Smooth muscle cell (in vitro differentiated cells): ENCODE data around the gene EIF4H. TPM values are rescaled to one million over a fixed set of nuclear protein-coding genes. Genes with fewer than 3 reads are reported as not detected.
"Not testable (repeated sequence)": the region's sequence is repeated elsewhere in the genome, so short reads cannot be mapped to it uniquely, and the experiment has no call there.

Experiments used
- DNase-seq: peaks from one replicate; lab custom pipeline; 2025; ENCODE audit not compliant: unreplicated experiment; lab: John Stamatoyannopoulos, UW
- H2AFZ ChIP-seq: fragments of 200-600 bp; sonication (generic); 2 replicates; pipeline ENCODE4 v1.6.0; 2016; ENCODE audit warnings: antibody characterized with exemption, low read depth, mild to moderate bottlenecking
- H3F3A ChIP-seq: fragments of 200-600 bp; sonication (generic); 2 replicates; pipeline ENCODE4 v1.6.0; 2017; ENCODE audit warnings: antibody characterized with exemption, low read depth
- H3K27ac ChIP-seq: fragments of 200-600 bp; sonication (generic); 2 replicates; pipeline ENCODE4 v1.5.1; 2016; ENCODE audit warnings: low read depth, mild to moderate bottlenecking
- H3K27me3 ChIP-seq: fragments of 200-600 bp; sonication (generic); 2 replicates; pipeline ENCODE4 v1.6.1; 2016; ENCODE audit warnings: low read depth, mild to moderate bottlenecking
- H3K36me3 ChIP-seq: fragments of 200-600 bp; sonication (generic); 2 replicates; pipeline ENCODE4 v1.5.1; 2016; ENCODE audit warnings: low read depth
- H3K4me1 ChIP-seq: fragments of 200-600 bp; sonication (generic); 2 replicates; pipeline ENCODE4 v1.5.1; 2016; ENCODE audit warnings: low read depth
- H3K4me2 ChIP-seq: fragments of 200-600 bp; sonication (generic); 2 replicates; pipeline ENCODE4 v1.6.0; 2016; ENCODE audit warnings: mild to moderate bottlenecking
- H3K4me3 ChIP-seq: fragments of 200-600 bp; sonication (generic); 2 replicates; pipeline ENCODE4 v1.5.1; 2016; ENCODE audit warnings: mild to moderate bottlenecking
- H3K79me2 ChIP-seq: fragments of 200-600 bp; sonication (generic); 2 replicates; pipeline ENCODE4 v1.6.0; 2016; ENCODE audit warnings: low read depth, mild to moderate bottlenecking
- H3K9ac ChIP-seq: fragments of 200-600 bp; sonication (generic); 2 replicates; pipeline ENCODE4 v1.6.0; 2016; ENCODE audit warnings: low read depth
- H3K9me3 ChIP-seq: fragments of 200-600 bp; sonication (generic); replicated peaks from 2 replicates; pipeline ENCODE4 v1.5.1; 2016; ENCODE audit warnings: low read depth
- H4K20me1 ChIP-seq: fragments of 200-600 bp; sonication (generic); 2 replicates; pipeline ENCODE4 v1.6.0; 2016; ENCODE audit warnings: low read depth
- CTCF ChIP-seq: fragments of 200-600 bp; sonication (generic); IDR thresholded peaks from 2 replicates; pipeline ENCODE4 v1.5.1; 2017; ENCODE audit warnings: borderline replicate concordance, mild to moderate bottlenecking, antibody characterized with exemption; ENCODE audit not compliant: insufficient read depth, poor library complexity, severe bottlenecking
- WGBS: methylation state at CpG from one replicate; pipeline ENCODE4 v1.1.7; 2016; ENCODE audit warnings: low lambda C conversion rate; 5-methylcytosine and 5-hydroxymethylcytosine counted together
- polyA plus RNA-seq: library from polyadenylated mRNA; unstranded; fragments of >200 nt; fragmentation: Nextera tagmentation; extraction: Ambion mirVana; gene quantifications from 2 replicates; pipeline ENCODE4 v1.2.1, GENCODE V29; 2016
- total RNA-seq: library from RNA; depleted of rRNA; stranded (reverse); fragments of >200 nt; gene quantifications from 2 replicates; pipeline ENCODE4 v1.2.3, GENCODE V29; 2014

EIF4H gene
- total and polyA plus RNA-seq, 2 experiments from 2014 or later: 168 to 222 TPM

- no peak overlapping the region for H3K27ac ChIP-seq
- no peaks in the 10 kb centered on the region for H3K27me3 ChIP-seq
- no peak for TF ChIP-seq CTCF
- H3K79me2 ChIP-seq: peaks cover 26% of the 10 kb centered on the region
- no peak overlapping the region for H3K4me2 ChIP-seq
- no peaks in the 10 kb centered on the region for H3K9me3 ChIP-seq
- H3K4me3 ChIP-seq: no peak overlapping the region
- WGBS: 98% methylated on average over 7 of the region's 7 CpGs
- H3K9ac ChIP-seq: no peak overlapping the region
- H3K36me3 ChIP-seq: peaks cover 26% of the 10 kb centered on the region
- no peak overlapping the region for H2AFZ ChIP-seq
- no peak for DNase-seq
- H3K4me1 ChIP-seq: no peaks in the 10 kb centered on the region
- H4K20me1 ChIP-seq: peaks cover 83% of the 10 kb centered on the region
- H3F3A ChIP-seq: peaks cover 16% of the 10 kb centered on the region
Measured at GRCh38 chr7:74193913-74194312, 19.8 kb downstream of the EIF4H start.

GRCh38 chr7:74194686-74195085, 20.5 kb downstream of the EIF4H start:
- H3K27ac ChIP-seq: no peak overlapping the region
- H3K9me3 ChIP-seq: no peaks in the 10 kb centered on the region
- no peak overlapping the region for H3K4me3 ChIP-seq
- no peak overlapping the region for H3K9ac ChIP-seq
- H4K20me1 ChIP-seq: peaks cover 82% of the 10 kb centered on the region
- no peak overlapping the region for H3K4me2 ChIP-seq
- no peak for TF ChIP-seq CTCF
- H3F3A ChIP-seq: peaks cover 15% of the 10 kb centered on the region
- DNase-seq: no peak
- peaks cover 26% of the 10 kb centered on the region for H3K36me3 ChIP-seq
- H2AFZ ChIP-seq: no peak overlapping the region
- no peaks in the 10 kb centered on the region for H3K27me3 ChIP-seq
- H3K4me1 ChIP-seq: no peaks in the 10 kb centered on the region
- WGBS: 96% methylated on average over 14 of the region's 14 CpGs
- H3K79me2 ChIP-seq: peaks cover 19% of the 10 kb centered on the region

- not testable (repeated sequence) for H3K4me3 ChIP-seq, H3K27me3 ChIP-seq, H3K4me2 ChIP-seq, H3K9ac ChIP-seq, H3K9me3 ChIP-seq, H2AFZ ChIP-seq, H3K4me1 ChIP-seq, H3K27ac ChIP-seq, DNase-seq
- H3F3A ChIP-seq: peaks cover 12% of the 10 kb centered on the region
- H3K79me2 ChIP-seq: peaks cover 18% of the 10 kb centered on the region
- 98% methylated on average over 18 of the region's 23 CpGs for WGBS
- H4K20me1 ChIP-seq: peaks cover 81% of the 10 kb centered on the region
- peaks cover 26% of the 10 kb centered on the region for H3K36me3 ChIP-seq
Measured at GRCh38 chr7:74195139-74195860, 21.1 kb downstream of the EIF4H start.

- not testable (repeated sequence) for H3K9ac ChIP-seq, H3K9me3 ChIP-seq, H2AFZ ChIP-seq, H3K4me1 ChIP-seq, H3K79me2 ChIP-seq, H3K4me3 ChIP-seq, H3K27me3 ChIP-seq, DNase-seq, H3K4me2 ChIP-seq, H3K27ac ChIP-seq
- Histone ChIP-seq H4K20me1 (peaks cover 73% of the 10 kb centered on the region), H3K36me3 (peaks cover 19% of the 10 kb centered on the region), H3F3A (peaks cover 12% of the 10 kb centered on the region)
- WGBS: 98% methylated on average over 18 of the region's 19 CpGs
Measured at GRCh38 chr7:74195968-74196654, 22.0 kb downstream of the EIF4H start.
